AG10803 (cell line): ENCODE measurements around the gene B4GALT6.

Experiments
- DNase-seq: peaks from one replicate; pipeline ENCODE4 v3.0.0; 2010; ENCODE audit warnings: low read depth
- H3K4me3 ChIP-seq: 2 replicates; pipeline ENCODE4 v1.5.1; 2011; ENCODE audit warnings: mild to moderate bottlenecking, low read length, control low read depth
- CTCF ChIP-seq: conservative IDR thresholded peaks from 2 replicates; pipeline ENCODE4 v1.5.1; 2011; ENCODE audit warnings: mild to moderate bottlenecking, low read length, control low read depth, inconsistent platforms

Gene B4GALT6

GRCh38 chr18:31659576-31660177, 24.7 kb downstream of the B4GALT6 start:
- TF ChIP-seq CTCF, result no peak
- no peak for DNase-seq
- no peak overlapping the region for H3K4me3 ChIP-seq

- DNase-seq, result no peak
- TF ChIP-seq CTCF, result no peak
- no peak overlapping the region for H3K4me3 ChIP-seq
Observed at GRCh38 chr18:31658670-31659575, 25.5 kb downstream of the B4GALT6 start.

GRCh38 chr18:31657823-31658669, 26.3 kb downstream of the B4GALT6 start:
- DNase-seq, result no peak
- H3K4me3 ChIP-seq, result no peak overlapping the region

GRCh38 chr18:31656754-31657153, 27.6 kb downstream of the B4GALT6 start:
- DNase-seq, result no peak
- no peak for TF ChIP-seq CTCF
- H3K4me3 ChIP-seq, result no peak overlapping the region

More at GRCh38 chr18:31657823-31658669, 26.3 kb downstream of the B4GALT6 start:
- TF ChIP-seq CTCF, result no peak

- no peak overlapping the region for H3K4me3 ChIP-seq
- TF ChIP-seq CTCF, result no peak
- DNase-seq, result no peak
Observed at GRCh38 chr18:31655354-31655753, 29.0 kb downstream of the B4GALT6 start.

GRCh38 chr18:31652877-31653276, 31.5 kb downstream of the B4GALT6 start:
- TF ChIP-seq CTCF, result no peak
- no peak overlapping the region for H3K4me3 ChIP-seq
- DNase-seq, result no peak
